ENCODE results near the gene ABITRAM.

GRCh38 chr9:108921200-108921599, 13.0 kb upstream of the ABITRAM start:
- TF ChIP-seq CTCF (IDR thresholded peaks at IDR 0.05) (no peak), POLR2A (IDR thresholded peaks at IDR 0.05) (no peak)
